ENCODE results near the gene CERS6.

CERS6 gene

DNA sequence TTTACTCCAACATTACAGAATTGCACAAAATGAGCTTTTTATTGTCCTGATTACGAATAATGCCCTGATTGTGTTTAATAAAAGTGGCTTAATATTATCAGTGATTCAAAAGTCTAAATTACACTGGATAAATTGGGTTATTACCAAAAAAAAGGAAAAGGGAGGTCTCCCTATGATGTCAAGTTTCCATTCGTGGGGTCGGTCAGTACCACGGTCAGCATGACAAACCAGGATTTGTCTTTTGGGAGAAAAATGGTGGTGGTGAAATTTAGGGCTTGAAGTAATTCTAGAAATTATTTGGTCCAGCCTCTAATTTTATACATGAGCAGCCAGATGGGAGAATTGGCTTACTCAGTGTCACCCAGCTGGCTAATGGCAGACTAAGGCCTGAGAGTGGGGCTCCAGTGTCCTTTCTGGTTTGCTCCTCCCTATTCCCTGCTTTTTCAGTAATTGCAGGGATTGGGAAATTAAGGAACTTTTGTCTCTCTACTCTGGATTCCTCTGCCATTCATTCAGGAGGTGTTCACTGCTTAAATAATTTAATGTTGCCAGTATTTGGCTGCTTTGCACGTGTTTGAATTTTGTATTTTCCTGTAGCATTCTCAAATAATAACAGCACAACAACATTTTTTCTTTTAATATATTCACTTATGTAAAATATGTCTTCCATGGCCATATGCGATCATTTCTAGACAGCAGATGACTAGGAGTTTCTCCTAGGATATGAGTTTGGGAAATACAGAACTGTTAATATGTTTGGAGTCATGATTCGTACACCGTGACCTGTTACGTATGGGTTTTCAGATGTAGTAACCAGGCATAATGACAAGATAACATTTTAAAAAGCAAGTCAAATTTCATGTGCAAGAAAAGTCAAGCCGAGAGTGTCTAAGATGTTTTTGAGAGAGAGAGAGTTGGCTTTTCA is 217.5 kb downstream of the CERS6 start:
- ATAC-seq (replicated peaks) = no peak
- Mint-ChIP-seq H3K27me3 (no peaks in the 10 kb centered on the region), H3K27ac (no peak overlapping the region), H3K9me3 (no peaks in the 10 kb centered on the region), H3K36me3 (ENCODE audit: insufficient read depth) (peaks cover 2% of the 10 kb centered on the region), H3K4me1 (ENCODE audit: low read depth in 2 of 2) (peaks cover 1 to 3% of the 10 kb centered on the region in 2 donors), H3K4me3 (no peak overlapping the region)
- DNase-seq = no peak

DNA sequence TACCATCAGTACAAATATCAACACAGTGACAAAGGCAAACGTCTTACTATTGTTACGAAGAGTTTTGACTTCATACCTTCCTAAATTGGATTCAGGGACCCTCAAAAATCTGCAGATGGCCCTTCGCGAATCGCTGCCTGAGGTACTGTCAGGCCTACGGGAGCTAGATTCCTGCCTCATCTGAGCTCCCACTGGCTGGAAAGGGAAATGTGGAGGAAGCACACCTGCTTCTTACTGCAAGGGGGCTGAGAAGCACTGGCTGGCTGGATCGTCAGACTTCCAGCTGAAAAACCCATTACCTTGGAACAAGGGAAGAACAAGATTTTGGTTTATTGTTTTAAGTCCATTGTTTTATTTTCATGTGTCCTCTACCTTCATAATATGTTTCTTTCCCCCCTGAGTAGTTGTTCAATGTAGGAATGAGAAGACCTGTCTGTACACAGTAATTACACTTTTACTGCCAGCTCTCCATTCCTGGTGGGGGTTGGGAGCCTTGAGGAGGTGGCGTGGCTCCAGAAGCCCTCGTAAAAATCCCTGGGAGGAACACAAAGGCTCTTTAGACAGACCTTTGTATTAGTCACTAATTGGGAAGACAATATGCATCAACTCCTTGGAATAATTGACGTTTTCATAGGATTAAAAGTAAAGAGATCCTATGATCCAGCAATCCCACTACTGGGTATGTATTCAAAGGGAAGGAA is 222.2 kb downstream of the CERS6 start:
- ATAC-seq (replicated peaks) = no peak
- Mint-ChIP-seq H3K27ac (no peak overlapping the region), H3K27me3 (no peaks in the 10 kb centered on the region), H3K4me3 (no peak overlapping the region), H3K36me3 (ENCODE audit: insufficient read depth) (peaks cover 2% of the 10 kb centered on the region), H3K9me3 (no peaks in the 10 kb centered on the region), H3K4me1 (ENCODE audit: low read depth in 2 of 2) (peaks cover 0 to 1% of the 10 kb centered on the region in 2 donors)
- DNase-seq = no peak

DNA sequence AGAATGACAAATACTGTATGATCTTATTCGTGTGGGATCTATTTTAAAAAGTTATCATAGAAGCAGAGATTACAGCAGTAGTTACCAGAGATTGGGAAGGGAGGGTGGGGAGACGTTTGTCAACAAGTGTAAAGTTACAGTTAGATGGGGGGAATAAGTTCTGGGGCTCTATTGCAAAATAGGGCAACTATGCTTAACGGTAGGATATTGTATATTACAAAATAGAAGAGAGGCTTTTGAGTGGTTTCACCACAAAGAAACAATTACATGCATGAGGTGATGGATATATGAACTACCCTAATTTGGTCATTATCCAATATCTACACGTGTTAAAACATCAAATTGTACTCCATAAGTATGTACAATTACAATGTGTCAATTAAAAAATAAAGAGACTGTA is 223.0 kb downstream of the CERS6 start:
- no peaks in the 10 kb centered on the region for H3K27me3 Mint-ChIP-seq
- H3K4me3 Mint-ChIP-seq = no peak overlapping the region
- no peaks in the 10 kb centered on the region for H3K9me3 Mint-ChIP-seq

DNA sequence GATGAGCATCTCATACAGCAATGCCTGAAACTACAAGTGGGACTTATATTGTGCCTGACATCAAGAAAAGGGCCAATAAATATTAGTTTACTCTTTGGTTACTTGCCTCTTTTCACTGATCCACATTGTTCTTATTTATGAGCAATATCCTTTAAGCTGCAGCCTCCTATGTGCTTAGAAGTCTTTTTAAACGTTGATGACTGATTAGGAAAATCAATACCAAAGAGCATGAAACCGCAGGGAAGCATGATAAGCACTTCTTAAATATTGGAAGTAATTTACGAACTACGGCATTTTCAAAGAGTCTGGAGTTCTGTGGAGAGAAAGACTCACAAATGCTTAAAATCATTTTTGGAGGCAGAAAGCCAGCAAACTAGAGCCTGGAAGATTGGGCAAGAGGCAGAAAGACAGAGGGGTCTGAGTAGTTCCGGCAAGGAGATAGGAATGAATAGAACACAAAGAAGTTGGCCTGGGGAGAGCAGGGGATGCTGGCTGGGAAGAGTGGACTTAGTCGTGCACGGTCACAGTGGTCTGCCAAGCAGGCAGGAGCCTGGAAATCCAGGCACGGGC is 223.8 kb downstream of the CERS6 start:
- DNase-seq (no peak), ATAC-seq (replicated peaks) (no peak)
- H3K36me3 Mint-ChIP-seq (ENCODE audit: insufficient read depth) = peaks cover 2% of the 10 kb centered on the region
- no peak overlapping the region for H3K27ac Mint-ChIP-seq
- H3K27me3 Mint-ChIP-seq = no peaks in the 10 kb centered on the region
- H3K4me3 Mint-ChIP-seq = no peak overlapping the region
- H3K4me1 Mint-ChIP-seq (ENCODE audit: low read depth in 2 of 2) = peaks cover 0 to 1% of the 10 kb centered on the region in 2 donors
- H3K9me3 Mint-ChIP-seq = no peaks in the 10 kb centered on the region

More for the DNA sequence above, 223.0 kb downstream of the CERS6 start:
- peaks cover 2% of the 10 kb centered on the region for H3K36me3 Mint-ChIP-seq (ENCODE audit: insufficient read depth)
- no peak for DNase-seq
- no peak for ATAC-seq (replicated peaks)
- peaks cover 0 to 1% of the 10 kb centered on the region in 2 donors for H3K4me1 Mint-ChIP-seq (ENCODE audit: low read depth in 2 of 2)
- H3K27ac Mint-ChIP-seq = no peak overlapping the region

DNA sequence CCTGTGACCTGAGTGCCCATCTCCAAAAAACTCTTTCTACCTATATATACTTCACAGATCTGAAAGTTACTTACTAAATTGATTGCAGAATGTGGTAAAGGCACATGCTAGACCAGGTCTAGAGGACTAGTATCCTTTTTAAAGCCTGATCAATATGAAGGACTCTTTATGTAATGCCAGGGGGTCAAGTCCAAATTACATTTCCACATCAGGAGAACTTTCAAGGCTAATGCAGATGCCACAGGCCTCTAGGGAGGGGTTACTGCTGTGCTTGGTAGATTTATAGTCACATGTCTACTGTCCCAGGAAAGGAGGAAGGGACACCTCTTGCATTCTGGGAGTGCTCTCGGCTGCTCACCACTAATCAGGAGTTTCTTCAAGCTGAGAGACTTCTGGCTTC is 227.9 kb downstream of the CERS6 start:
- no peak for ATAC-seq (replicated peaks)
- Mint-ChIP-seq H3K36me3 (ENCODE audit: insufficient read depth) (no peaks in the 10 kb centered on the region), H3K4me3 (no peak overlapping the region), H3K9me3 (no peaks in the 10 kb centered on the region), H3K27me3 (no peaks in the 10 kb centered on the region), H3K27ac (no peak overlapping the region), H3K4me1 (ENCODE audit: low read depth in 2 of 2) (no peaks in the 10 kb centered on the region)
- DNase-seq = no peak

DNA sequence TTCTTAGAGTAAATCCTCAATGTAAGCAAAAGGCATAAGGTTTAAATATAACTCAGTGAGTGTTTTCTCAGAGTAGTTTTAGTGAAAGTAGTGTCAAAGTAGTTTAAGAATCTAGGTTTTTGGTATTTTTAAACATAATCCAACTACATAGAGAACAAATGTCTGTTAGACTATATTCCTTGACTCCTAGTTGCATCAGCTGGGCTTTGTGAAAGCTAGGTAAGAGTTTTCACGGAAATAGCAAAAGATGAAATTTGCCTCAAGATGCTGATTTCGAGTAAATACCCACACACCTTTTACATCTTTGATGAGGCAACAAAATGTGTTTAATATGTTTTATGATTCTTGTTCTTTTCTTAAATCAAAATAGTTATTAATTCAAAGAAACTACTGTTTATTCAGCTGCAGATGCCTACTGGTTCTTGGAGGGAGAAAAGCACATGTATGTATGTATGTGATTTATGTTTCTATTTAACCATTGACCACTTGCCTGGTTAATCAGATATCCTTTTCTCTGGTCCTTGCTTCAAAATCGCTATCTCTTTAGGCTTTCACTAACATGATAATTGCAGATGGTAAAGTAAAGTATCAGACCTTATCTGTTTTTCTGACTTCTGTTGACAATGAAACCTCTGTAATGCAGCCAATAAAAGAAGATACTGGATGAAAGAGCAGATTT is 229.0 kb downstream of the CERS6 start:
- ATAC-seq (replicated peaks) = no peak
- H3K27me3 Mint-ChIP-seq = no peaks in the 10 kb centered on the region
- H3K9me3 Mint-ChIP-seq = no peaks in the 10 kb centered on the region
- no peaks in the 10 kb centered on the region for H3K4me1 Mint-ChIP-seq (ENCODE audit: low read depth in 2 of 2)
- no peak overlapping the region for H3K4me3 Mint-ChIP-seq
- no peaks in the 10 kb centered on the region for H3K36me3 Mint-ChIP-seq (ENCODE audit: insufficient read depth)
- no peak overlapping the region for H3K27ac Mint-ChIP-seq
- no peak for DNase-seq

DNA sequence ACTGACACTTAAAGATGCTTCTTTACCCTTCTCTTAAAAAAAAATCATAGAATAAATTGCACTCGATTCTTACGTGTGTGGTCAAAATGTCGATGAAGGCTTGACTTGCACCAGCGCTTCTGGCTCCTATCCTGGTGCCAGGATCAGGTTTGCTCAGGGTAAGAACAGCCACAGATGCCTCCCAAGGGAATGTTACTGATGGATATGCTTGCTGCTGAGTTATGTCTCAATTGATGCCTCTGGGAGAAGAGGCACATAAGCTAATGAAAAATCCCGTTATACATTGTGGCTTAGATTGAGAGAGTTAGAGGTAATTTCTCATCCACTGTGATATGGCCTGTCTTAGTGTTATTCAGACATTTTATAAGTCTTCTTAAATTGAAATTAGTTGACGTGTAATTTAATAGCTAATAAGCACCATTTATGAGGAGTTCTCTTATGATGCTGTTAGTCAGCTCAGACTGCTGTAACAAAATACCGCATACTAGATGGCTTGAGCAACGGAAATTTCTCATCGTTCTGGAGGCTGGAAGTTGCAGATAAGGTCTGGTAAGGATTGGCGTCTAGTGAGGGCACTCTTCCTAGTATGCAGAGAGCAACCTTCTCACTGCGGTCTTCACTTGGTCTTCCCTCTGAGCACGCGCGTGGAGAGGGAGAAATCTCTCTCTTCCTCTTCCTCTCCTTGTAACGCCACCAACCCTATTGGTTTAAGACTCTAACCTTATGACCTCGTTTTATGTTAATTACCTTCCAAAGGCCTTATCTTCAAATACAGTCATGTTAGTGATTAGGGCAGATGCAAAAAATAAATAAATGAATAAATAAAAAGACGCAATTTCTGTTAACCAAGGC is 229.8 kb downstream of the CERS6 start:
- H3K4me1 Mint-ChIP-seq (ENCODE audit: low read depth in 2 of 2) = no peaks in the 10 kb centered on the region

DNA sequence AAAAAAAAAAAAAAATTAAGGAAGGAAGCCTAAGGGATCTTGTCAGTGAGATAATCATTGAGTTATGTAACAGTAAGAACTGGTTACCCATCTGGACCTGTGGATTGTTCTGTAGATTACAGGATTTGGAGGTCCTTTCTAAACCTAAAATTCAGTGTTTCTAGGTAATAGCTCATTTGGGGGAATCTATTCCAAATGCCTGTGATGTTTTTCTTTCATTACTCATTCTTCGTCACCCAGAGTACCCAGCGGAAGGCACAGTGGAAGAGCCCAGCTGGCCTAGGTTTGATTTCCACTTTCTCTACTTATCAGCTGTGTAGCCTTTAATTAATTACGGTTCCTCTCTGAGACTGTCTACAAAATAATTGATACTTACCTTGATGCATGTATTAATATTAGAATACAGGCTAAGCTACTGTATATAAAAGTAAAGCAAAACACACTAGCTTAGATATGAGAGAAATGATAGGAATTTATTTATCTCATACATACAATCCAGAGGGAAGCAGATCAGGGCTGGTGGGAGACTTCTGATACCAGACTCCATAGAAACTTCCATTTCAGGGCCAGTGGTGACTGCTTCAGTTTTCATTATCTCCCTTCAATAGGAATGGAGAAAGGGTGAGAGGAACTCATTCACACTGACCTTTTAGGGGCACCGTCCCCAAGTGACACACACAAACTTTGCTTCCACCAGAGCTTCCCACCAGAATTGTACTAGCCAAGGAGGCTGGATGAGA is 230.6 kb downstream of the CERS6 start:
- Mint-ChIP-seq H3K4me1 (ENCODE audit: low read depth in 2 of 2) (no peaks in the 10 kb centered on the region), H3K4me3 (no peak overlapping the region), H3K9me3 (no peaks in the 10 kb centered on the region), H3K27me3 (no peaks in the 10 kb centered on the region), H3K36me3 (ENCODE audit: insufficient read depth) (no peaks in the 10 kb centered on the region), H3K27ac (no peak overlapping the region)
- DNase-seq (no peak), ATAC-seq (replicated peaks) (no peak)

More for the DNA sequence above, 229.8 kb downstream of the CERS6 start:
- Mint-ChIP-seq H3K36me3 (ENCODE audit: insufficient read depth) (no peaks in the 10 kb centered on the region), H3K4me3 (no peak overlapping the region), H3K9me3 (no peaks in the 10 kb centered on the region), H3K27me3 (no peaks in the 10 kb centered on the region), H3K27ac (no peak overlapping the region)
- DNase-seq = no peak
- ATAC-seq (replicated peaks) = no peak

DNA sequence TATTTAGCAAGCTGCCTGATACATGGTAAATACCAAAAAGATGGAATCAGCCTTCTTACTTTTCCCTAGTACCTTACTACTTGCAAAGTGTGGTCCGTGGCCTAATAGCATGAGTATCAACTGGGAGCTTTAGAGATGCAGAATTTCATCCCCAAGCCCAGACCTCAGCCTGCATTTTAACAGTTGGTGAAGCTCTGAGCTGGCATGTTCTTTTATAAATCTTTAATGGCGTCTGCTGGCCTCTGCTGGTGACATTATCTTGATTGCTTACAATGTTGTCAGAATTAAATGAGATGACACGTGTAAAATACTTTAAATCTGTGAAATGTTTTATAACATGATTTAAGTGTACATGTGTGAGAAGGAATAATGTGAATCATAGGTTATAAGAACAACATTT is 231.2 kb downstream of the CERS6 start:
- no peak overlapping the region for H3K27ac Mint-ChIP-seq
- no peaks in the 10 kb centered on the region for H3K36me3 Mint-ChIP-seq (ENCODE audit: insufficient read depth)
- H3K4me1 Mint-ChIP-seq (ENCODE audit: low read depth in 2 of 2) = no peaks in the 10 kb centered on the region
- H3K4me3 Mint-ChIP-seq = no peak overlapping the region
- ATAC-seq (replicated peaks) (no peak), DNase-seq (no peak)
- no peaks in the 10 kb centered on the region for H3K27me3 Mint-ChIP-seq
- no peaks in the 10 kb centered on the region for H3K9me3 Mint-ChIP-seq

DNA sequence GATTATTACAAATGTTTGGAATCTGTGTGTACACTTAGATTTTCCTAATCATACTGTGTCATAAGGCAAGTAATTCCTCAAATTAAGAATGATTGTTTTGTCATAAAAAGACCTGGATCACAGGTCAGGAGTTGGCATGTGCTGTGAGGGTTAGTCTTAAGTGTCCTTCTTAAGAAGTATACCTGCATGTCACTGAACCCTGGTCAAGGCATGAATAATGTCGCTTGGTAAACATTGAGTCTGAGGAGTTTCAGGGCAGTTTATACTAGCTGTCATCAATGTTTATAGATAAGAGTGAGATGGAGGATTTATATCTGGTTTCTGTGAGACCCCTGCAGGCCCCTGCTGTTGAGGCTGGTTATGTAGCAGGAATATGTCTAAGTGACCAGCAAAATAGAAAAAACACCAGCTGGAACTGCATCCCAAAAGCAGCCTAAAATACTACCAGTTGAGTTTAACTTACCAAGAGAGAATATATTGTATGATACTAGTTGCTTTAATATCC is 234.4 kb downstream of the CERS6 start:
- DNase-seq (no peak), ATAC-seq (replicated peaks) (no peak)
- no peaks in the 10 kb centered on the region for H3K9me3 Mint-ChIP-seq
- no peaks in the 10 kb centered on the region for H3K27me3 Mint-ChIP-seq
- no peaks in the 10 kb centered on the region for H3K4me1 Mint-ChIP-seq (ENCODE audit: low read depth in 2 of 2)
- no peak overlapping the region for H3K27ac Mint-ChIP-seq
- H3K36me3 Mint-ChIP-seq (ENCODE audit: insufficient read depth) = no peaks in the 10 kb centered on the region
- H3K4me3 Mint-ChIP-seq = no peak overlapping the region

DNA sequence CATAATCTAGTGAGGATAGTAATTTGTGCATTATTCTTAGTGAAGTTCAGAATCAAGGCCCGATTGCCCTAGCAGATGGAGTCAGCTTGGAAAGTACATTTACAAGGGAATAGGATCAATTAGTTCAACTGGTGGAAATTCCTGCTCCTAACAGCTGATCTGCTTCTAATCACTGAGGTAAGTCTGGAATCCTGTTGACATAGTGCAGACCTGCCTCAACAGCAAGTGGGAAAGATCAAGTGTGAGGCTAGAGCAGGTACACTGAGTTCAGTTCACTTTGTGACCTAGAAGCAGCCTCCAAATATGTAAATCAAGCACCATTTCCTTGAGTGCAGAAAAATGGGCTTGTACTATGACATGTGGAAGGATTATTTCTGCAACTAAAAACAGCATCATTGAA is 235.1 kb downstream of the CERS6 start:
- Mint-ChIP-seq H3K27ac (no peak overlapping the region), H3K4me1 (ENCODE audit: low read depth in 2 of 2) (no peaks in the 10 kb centered on the region), H3K9me3 (no peaks in the 10 kb centered on the region), H3K36me3 (ENCODE audit: insufficient read depth) (no peaks in the 10 kb centered on the region), H3K4me3 (no peak overlapping the region), H3K27me3 (no peaks in the 10 kb centered on the region)
- DNase-seq = no peak
- no peak for ATAC-seq (replicated peaks)

DNA sequence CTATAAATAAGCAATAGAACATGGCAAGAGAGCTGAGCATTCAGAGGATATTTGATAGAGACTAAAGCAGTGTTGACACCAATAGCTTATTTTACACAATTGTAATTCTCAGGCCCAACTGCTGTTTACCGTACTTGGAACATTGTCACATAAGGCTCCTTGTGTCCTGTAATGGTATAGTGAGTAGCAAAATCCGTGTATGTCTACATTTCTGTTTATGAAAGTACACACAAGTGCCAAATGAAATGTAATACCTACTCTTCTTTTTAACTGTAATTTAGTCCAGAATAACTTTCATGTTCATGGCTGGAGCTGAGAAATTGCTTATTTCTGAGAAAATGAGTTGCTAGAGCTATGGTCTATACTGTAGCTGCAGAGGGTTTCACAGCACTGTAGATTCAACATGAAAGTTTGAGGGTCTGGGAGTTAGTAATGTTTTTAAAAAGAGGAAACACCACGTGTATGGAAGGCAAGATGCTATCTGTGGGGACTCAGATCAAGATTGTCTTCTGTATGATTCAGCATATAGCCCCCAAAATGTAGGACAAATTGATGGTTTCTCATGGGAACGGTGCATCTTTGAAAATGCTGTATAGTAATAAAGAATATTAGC is 236.2 kb downstream of the CERS6 start:
- no peak for ATAC-seq (replicated peaks)
- DNase-seq = no peak
- H3K27me3 Mint-ChIP-seq = no peaks in the 10 kb centered on the region
- H3K4me1 Mint-ChIP-seq (ENCODE audit: low read depth in 2 of 2) = no peaks in the 10 kb centered on the region
- no peaks in the 10 kb centered on the region for H3K36me3 Mint-ChIP-seq (ENCODE audit: insufficient read depth)
- no peak overlapping the region for H3K4me3 Mint-ChIP-seq
- no peaks in the 10 kb centered on the region for H3K9me3 Mint-ChIP-seq
- H3K27ac Mint-ChIP-seq = no peak overlapping the region
